ENCODE data around the gene DES. TPM values are rescaled to one million over a fixed set of nuclear protein-coding genes. Genes with fewer than 3 reads are reported as not detected.
A peak's percentile ranks its signal among the peaks of the same experiment; 100 is the strongest.

Gene DES
- not detected in 2 replicates for total RNA-seq

- no peaks in the 10 kb centered on the region for H3K36me3 ChIP-seq (ENCODE audit: control insufficient read depth, insufficient read depth, low read length)
- no peak for FAIRE-seq
- H3K4me3 ChIP-seq (ENCODE audit: low read depth, low read length), result no peak within 1 kb of the TSS
These were observed at the start of gene DES for GRCh38 chr2:219418155-219419011. TSS of gene DES (plus strand) at chr2:219418377. CDS start at chr2:219418463, 86 bp downstream.

GRCh38 chr2:219368690-219369191 lies 49.4 kb upstream of the DES start:
- peaks cover under 1% of the 10 kb centered on the region for H3K36me3 ChIP-seq (ENCODE audit: control insufficient read depth, insufficient read depth, low read length)
- DNase-seq (ENCODE audit: low read depth) (peak; percentile 14), FAIRE-seq (peak; percentile 70)
- TF ChIP-seq, protein P1, sequence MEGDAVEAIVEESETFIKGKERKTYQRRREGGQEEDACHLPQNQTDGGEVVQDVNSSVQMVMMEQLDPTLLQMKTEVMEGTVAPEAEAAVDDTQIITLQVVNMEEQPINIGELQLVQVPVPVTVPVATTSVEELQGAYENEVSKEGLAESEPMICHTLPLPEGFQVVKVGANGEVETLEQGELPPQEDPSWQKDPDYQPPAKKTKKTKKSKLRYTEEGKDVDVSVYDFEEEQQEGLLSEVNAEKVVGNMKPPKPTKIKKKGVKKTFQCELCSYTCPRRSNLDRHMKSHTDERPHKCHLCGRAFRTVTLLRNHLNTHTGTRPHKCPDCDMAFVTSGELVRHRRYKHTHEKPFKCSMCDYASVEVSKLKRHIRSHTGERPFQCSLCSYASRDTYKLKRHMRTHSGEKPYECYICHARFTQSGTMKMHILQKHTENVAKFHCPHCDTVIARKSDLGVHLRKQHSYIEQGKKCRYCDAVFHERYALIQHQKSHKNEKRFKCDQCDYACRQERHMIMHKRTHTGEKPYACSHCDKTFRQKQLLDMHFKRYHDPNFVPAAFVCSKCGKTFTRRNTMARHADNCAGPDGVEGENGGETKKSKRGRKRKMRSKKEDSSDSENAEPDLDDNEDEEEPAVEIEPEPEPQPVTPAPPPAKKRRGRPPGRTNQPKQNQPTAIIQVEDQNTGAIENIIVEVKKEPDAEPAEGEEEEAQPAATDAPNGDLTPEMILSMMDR (IDR thresholded peaks at IDR 0.05; ENCODE audit: insufficient read depth, low read length, severe bottlenecking), result no peak
- no peak overlapping the region for H3K4me3 ChIP-seq (ENCODE audit: low read depth, low read length)
- H3K27me3 ChIP-seq (ENCODE audit: control insufficient read depth, insufficient read depth, low read length), result no peaks in the 10 kb centered on the region

More at GRCh38 chr2:219418155-219419011, at the start of gene DES:
- H3K27me3 ChIP-seq (ENCODE audit: control insufficient read depth, insufficient read depth, low read length), result peaks cover 11% of the 10 kb centered on the region
- TF ChIP-seq, protein P1 (IDR thresholded peaks at IDR 0.05; ENCODE audit: insufficient read depth, low read length, severe bottlenecking), result no peak
- no peak for DNase-seq (ENCODE audit: low read depth)

DNA sequence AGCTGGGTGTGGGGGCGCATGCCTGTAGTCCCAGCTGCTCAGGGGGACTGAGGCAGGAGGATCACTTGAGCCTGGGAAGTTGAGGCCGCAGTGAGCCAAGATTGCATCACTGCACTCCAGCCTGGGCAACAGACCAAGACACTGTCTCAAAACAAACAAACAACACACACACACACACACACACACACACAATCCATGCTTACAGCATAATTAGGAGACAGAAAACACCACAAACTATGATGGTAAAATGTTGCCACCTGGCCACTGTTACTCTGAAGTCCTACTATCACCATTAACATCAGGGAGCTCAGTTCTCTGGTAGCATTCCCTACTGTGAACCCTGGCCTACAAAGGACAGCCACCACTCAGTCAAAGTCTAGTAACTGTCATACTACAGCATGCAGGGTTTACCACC lies 48.7 kb upstream of the DES start:
- Histone ChIP-seq H3K36me3 (ENCODE audit: control insufficient read depth, insufficient read depth, low read length) (peaks cover 6% of the 10 kb centered on the region), H3K27me3 (ENCODE audit: control insufficient read depth, insufficient read depth, low read length) (no peaks in the 10 kb centered on the region), H3K4me3 (ENCODE audit: low read depth, low read length) (no peak overlapping the region)
- FAIRE-seq (no peak), DNase-seq (ENCODE audit: low read depth) (peak; percentile 61)
- TF ChIP-seq, protein P1 (IDR thresholded peaks at IDR 0.05; ENCODE audit: insufficient read depth, low read length, severe bottlenecking), result no peak

DNA sequence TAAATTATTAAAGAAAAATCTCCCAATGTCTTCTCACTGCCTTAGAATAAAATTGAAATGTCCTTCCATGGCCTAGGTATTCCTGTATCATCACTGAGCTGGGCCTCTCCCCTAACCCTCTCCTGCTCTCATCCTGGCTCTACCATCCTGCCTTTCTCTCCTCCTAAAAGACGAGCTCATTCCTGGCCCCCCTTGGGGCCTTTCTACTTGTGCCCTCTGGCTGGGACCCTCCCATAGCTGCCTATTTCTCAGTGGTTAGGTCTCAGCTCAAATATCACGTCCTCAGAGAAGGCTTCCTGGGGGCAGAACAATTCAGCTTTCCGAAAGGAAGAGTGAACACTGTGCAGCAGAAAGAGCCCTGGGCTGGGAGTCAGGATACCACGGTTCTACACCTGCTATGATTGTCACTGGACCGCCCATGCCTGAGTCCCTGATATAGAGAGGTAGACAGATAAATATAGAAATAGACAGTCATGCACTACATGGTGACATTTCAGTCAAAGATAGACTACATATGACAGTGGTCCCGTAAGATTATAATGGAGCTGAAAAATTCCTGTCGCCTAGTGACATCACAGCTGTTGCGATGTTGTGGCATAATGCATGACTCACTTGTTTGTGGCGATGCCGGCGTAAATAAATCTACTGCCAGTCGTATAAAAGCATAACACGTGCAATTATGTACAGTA lies 39.9 kb upstream of the DES start:
- FAIRE-seq (no peak), DNase-seq (ENCODE audit: low read depth) (no peak)
- H3K36me3 ChIP-seq (ENCODE audit: control insufficient read depth, insufficient read depth, low read length), result peaks cover 29% of the 10 kb centered on the region

GRCh38 chr2:219380926-219381325 lies 37.3 kb upstream of the DES start:
- Histone ChIP-seq H3K36me3 (ENCODE audit: control insufficient read depth, insufficient read depth, low read length) (peaks cover 38% of the 10 kb centered on the region), H3K27me3 (ENCODE audit: control insufficient read depth, insufficient read depth, low read length) (no peaks in the 10 kb centered on the region), H3K4me3 (ENCODE audit: low read depth, low read length) (no peak overlapping the region)
- TF ChIP-seq, protein P1 (IDR thresholded peaks at IDR 0.05; ENCODE audit: insufficient read depth, low read length, severe bottlenecking), result no peak
- no peak for FAIRE-seq
- no peak for DNase-seq (ENCODE audit: low read depth)

More for the DNA sequence above, 39.9 kb upstream of the DES start:
- TF ChIP-seq, protein P1 (IDR thresholded peaks at IDR 0.05; ENCODE audit: insufficient read depth, low read length, severe bottlenecking), result no peak
- H3K4me3 ChIP-seq (ENCODE audit: low read depth, low read length), result no peak overlapping the region
- H3K27me3 ChIP-seq (ENCODE audit: control insufficient read depth, insufficient read depth, low read length), result no peaks in the 10 kb centered on the region
